DMS 273 (cell line): ENCODE measurements around the gene KIAA2012.
"Not testable (repeated sequence)": the region's sequence is repeated elsewhere in the genome, so short reads cannot be mapped to it uniquely, and the experiment has no call there.

Experiments used
- DNase-seq: peaks from one replicate; lab custom pipeline; 2025; ENCODE audit not compliant: unreplicated experiment; lab: John Stamatoyannopoulos, UW

The KIAA2012 gene

DNA sequence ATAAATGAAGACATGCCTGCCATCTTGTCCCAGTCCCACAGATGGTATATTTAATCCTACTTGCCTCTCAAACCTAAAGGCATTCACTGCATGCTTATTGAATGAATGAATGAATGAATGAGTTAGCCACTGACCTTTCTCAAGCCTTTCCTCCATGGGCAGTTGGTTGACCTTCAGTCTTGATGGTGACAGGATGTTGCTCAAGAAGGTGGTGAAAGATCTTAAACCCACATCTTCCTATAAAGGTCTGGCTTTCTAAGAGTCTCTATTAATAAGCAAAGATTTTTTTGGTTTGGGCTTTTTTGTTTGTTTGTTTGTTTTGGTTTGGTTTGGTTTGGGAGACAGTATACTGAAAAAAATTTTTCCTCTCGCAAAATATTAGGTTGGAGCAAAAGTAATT is 41.7 kb downstream of the KIAA2012 start:
- no peak for DNase-seq

DNA sequence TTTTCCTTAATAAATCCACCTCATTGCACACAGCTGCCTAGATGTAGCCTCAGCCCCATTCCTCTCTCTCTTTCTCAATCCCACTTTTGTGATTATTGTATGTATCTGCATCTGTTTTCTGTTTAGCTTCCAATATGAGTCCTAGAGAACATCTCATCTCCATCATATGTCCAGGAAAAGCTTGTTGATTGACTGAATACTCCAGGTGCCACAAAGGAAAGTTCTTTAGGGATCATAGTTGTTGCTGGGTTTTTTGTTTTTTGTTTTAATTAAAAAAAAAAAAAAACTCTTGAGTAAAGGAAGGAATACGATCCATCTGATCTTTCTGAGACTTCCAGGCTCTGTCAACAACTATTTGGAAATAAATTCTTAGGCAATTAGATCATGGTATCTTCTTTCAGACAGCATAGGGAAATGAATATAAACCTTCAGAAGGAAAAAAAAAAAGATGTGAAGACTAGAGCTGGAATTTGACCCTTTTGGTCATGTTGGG is 42.5 kb downstream of the KIAA2012 start:
- DNase-seq, result peak; percentile 19

DNA sequence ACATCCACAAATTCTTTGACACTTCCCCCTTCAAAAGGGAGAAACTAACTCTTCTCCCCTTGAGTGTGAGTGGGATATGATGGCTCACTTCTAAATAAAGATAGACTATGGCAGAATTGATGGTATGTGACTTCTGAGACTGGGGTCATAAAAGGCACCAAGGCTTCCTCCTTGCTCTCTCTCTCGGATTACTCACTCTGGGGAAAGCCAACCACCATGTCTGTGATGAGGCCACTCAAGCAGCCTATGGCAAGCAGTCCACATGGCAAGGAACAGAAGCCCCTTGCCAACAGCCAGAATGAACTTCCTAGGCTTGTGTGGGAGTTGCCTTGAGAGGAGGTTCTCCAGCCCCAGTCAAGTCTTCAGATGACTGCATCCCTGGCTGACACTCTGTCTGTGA is 43.6 kb downstream of the KIAA2012 start:
- no peak for DNase-seq

DNA sequence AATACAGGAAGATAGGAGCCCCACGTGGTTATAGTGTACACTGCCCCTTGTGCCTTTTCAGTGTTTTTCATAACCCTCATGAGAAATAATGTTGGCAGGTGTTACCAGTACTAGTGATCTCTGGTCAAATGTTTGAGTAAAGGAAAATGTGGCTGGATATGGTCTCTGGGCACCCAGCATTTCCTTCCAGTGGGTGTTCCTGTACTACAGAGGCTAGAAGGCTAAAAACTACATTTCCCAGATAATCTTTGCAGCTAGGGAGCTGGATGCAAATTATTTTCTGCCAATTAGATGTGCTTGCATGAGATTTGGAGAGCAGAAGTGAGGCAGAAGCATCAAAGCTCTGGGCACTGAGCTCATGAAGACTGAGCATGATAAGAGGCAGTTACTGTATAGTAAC is 45.1 kb downstream of the KIAA2012 start:
- DNase-seq, result no peak

DNA sequence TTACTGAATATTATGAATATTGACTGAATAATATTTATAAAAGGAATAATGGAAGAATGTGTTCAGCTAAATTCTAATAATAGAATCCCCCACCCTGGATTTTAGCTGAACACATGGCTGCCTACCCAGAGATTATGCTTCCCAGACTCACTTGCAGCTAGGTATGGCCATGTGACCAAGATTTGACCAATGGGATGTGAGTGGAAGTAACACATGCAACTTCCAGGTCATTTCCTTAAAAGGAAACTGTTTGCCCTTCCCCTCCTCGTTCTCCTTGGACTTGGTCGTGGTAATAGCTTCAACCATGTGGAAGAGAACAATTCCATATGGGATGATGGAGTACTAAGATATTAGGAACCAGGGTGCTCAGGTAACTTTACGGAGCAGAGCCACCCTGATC is 47.8 kb downstream of the KIAA2012 start:
- DNase-seq, result no peak

DNA sequence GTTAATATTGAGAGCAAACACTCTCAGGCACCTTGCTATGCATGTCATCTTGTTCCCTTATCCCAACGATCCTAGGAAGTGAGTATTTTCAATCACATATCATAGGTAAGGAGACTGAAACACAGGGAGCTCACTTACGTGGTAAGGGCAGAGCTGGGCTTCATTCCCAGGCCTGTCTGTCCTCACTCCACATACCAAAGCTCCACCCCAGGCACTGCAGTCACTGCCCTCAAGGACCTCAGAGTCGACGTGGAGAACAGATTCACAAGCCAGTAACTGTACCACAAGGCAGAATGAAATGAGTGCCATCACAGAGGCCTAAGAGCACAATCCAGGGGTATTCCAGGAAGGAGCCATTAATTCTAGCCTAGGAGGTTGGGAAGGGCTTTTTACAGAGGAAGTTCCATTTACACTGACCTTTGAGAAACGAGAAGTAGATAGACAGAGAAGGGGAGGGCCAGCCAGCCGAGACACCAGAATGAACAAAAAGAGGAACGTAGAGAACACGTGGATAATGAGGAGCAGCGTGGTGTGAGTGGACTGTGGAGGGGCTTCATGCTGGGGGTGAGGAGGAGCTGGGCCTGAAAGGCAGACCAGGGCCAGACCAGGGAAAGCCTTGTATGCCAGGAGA is 48.6 kb downstream of the KIAA2012 start:
- no peak for DNase-seq

DNA sequence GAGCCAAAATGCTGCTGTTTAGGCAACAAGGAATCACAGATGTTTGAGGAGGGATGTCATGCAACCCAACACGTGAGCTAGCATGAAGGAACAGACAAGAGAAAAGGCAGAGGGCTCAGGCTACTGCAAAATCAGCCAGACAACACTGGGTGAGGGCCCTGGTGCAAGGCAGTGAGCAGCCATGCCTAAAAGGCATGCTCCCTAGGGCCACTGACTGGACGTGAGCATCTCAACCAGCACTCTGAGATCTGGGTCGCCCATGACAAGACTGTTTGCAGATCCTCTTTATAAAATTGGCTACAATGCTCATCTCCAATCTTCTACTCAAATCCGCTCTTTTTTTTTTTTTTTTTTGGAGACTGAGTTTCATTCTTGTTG is 49.1 kb downstream of the KIAA2012 start:
- DNase-seq, result no peak

DNA sequence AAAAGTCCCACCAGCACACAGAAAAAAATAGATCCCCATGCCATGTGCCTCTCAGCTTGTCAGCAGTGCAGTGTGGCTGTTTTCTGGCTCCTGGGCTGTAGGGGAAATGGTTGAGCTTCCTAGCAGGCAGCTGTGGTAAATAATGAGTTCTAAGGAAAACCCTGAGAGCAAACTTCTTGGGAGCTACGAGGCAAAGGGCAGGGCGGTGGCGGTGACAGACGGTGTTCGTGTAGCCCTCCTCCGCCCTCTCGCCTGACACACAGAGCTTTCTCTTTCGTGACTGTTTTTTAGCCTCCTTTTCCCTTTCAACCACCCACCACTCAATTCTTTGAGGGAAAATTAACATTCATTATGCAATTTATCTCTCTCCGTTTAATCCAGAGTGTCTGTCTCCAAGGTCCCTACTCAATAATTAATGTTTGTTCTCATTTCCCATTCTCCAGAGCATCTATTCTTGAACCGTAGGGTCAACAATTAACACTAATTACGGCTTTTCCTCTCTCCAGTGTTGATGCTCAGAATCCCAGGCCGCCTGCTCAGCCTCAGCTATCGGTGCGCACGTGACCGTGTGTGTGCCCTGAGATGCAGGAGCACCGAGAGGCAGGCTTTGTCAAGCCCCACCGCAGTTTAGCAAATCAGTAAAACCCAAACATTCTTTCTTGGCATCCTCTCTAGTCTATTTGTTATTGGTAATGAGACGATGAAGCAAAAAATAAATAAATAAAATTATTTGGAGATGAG is 50.1 kb downstream of the KIAA2012 start:
- DNase-seq, result no peak

DNA sequence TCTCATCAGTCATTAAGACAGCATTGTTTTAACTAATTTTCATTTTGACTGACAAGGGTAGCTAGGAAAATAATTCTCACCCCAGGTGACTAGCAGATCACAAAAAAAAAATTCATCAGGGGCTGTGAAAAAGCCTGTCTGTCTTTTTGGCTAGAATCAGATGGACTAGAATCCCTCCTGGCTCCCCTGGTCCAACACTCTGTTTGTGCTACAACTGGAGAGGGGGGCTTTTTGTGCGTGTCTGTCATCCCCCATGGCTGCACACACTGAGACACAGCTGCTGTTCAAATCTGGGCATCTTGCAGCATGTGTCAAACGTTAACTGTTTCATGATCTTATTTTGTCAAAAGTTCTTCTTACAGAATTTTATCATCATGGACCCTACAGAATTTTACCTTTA is 51.2 kb downstream of the KIAA2012 start:
- no peak for DNase-seq

DNA sequence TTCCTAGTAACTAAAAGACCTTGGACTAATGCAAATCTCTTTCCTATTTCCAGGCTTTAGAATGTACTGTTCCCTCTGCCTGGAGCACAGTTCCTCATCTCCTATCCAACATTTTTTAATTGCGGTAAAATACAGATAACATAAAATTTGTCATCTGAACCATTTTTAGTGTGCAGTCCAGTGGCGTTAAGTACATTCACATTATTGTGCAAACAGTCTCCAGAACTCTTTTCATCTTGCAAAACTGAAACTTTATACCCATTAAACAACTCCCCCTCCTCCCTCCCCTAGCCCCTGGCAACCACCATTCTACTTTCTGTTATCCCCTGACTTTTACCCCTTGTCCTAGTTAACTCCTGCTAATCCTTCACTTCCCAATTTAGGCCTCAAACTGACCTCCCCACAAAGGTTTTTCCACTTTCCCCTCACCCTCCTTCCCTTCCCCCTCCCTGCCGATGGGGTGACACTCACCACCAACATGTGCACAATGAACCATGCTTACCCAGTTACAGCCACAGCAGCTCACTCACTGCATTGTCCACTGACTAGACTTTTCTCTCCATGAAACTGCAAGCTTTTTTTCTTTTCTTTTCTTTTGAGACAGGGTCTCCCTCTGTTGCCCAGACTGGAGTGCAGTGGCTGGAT is 54.8 kb downstream of the KIAA2012 start:
- DNase-seq, result no peak

DNA sequence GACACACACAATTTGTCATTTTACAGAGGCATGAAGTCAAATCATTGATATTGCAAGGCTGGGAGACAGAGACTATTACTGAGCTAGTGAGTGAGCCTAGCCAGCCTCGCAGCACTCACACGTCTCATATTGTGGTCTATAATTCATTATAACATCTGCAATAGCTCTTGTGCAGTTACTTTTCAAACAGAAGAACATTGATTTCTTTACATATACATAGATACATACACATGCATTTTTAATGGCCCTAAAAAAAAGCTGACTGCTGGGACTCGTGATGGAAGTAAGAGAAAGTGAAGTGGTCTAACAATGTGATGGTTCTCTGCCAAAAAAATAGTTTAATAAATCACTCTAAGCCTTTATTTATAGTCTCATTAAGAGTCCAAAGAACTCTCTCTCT is 56.8 kb downstream of the KIAA2012 start:
- DNase-seq, result no peak

DNA sequence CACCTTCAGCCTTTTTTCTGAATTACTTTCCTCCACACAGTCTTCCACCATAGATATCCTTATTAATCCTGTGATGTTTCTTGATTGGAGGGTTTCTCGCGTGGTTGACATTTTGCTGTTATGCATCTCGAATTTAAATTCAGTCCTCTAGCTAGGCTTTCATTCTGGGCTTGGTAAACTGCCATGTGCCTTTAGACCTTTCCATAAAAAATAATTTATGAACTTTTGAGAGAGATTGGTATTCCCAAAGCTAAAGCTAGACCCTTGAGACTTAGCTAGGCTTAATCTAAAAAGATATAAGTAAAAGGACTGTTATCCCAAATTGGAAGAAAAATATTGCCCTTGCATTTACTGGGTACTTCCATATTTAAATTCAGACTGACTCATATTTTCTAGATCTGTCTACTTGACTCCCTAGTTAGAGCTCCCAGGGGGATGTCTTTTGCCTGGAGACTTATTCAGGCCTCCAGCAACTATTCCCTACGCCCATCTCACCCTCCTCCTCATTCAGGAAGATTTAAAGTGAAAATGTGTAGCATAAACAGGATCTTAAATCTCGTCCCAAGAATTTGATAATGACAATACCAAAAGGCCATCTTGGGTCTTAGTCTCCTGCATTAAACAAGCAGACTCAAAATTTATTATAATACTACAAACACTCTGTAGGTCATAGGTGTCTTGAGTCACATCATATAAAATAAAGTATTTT is 60.3 kb downstream of the KIAA2012 start:
- DNase-seq, result no peak

DNA sequence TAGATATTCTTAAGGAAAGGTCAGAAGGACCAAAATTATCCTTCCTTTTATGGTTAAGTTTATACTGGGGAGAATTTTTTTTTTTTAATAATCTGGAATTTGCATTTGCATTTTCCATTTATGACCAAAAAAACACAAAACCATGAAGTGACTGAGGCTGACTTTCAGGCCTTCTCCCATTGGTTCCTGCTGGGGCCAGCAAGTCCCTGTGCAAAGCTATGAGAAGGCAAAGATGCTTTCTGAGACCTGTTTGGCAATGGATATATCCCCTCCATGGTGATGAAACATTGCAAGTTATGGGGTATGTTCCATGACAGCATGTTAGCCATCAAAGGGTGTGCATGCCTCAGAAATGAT is 60.8 kb downstream of the KIAA2012 start:
- DNase-seq, result no peak

DNA sequence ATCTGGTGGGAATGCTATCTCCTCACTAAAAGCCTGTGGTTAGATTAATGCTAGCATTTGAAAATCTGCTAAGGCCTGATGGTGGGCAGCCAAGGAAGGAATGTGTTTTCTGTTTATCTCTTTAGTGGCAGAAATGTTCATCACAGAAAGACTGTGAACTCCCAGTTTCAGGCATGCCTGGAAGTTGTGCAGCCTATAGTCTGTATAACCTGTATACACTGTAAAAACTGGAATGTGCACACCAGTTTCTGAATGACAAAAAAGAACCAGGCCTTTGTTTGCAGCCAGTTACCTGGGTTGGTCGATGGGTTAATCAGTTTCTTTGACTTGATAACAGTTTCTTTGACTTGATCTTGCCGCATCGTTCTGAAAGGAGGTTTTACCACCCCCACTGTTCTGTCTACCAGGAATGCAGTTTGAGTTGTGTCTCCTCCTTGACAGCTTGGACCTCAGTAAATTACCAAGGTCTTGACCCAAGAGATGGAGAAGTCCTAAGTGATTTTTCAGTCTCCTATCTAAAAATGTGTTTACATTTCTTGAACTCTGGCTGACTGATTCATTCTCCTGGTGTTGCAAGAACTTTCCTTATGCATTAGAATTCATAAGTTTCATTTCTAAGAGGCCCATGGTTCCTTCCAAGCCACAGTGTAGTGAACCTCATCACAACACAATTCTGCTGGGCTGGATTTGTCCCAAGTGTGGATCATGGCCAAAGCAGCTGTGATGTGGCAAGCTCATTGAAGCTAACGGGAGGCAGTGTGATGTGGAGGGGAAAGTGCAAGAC is 62.2 kb downstream of the KIAA2012 start:
- peak; percentile 37 for DNase-seq

DNA sequence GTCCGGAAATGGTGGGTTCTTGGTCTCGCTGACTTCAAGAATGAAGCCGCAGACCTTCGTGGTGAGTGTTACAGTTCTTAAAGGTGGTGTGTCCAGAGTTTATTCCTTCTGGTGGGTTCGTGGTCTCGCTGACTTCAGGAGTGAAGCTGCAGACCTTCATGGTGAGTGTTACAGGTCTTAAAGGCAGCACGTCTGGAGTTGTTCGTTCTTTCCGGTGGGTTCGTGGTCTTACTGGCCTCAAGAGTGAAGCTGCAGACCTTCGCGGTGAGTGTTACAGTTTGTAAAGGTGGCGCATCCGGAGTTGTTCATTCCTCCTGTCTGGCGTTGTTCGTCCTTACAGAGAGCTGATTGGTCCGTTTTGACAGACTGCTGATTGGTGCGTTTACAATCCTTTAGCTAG is 63.0 kb downstream of the KIAA2012 start:
- DNase-seq, result not testable (repeated sequence)

DNA sequence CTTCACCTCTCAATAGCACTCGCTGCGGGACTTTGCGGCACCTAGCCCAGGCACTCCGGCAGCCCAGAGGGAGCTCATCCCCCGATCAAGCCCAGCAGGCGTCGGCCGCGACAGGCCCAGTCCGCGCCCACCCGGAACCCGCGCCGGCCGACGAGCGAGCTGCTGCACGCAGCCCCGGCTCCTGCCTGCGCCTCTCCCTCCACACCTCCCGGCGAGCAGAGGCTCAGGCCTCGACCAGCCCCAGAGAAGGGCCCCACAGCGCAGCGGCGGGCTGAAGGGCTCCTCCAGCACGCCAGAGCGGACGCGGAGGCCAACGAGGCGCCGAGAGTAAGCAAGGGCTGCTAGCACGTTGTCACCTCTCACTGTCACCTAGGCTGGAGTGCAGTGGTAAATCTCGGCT is 63.5 kb downstream of the KIAA2012 start:
- DNase-seq, result no peak

DNA sequence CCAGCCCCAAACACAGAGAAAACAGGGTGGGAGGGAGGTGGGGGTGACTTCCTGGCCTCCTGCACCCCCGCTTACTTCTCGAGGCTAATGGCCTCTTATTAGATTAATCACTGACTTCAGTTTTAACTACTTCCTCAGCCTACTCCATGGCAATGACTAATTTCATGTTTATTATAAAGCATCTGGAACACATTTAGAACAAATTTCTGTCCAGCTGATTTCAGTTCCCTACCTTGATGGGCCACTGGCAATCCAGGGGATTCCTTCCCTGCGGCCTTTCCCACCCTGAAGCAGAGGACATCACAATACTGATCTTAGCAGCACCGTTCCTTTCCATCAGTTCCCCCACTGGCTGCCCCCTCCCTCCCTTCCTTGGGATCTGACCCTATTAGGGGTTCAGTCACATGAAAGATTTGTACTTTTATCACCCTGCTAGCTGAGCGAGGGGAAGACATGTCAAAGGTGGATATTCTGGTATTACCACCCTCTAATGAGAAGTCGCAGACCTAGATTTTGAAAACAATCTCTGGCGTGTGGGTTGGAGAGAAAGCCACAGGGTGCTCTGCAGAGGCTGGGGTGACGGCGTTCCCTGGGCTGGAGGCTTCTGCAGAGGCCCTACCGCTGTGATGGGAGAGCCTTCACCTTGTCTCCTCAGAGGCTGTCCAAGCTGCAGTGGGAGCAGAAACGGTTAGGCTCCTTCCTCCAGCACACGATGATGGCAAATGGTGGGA is 67.6 kb downstream of the KIAA2012 start:
- DNase-seq, result no peak

DNA sequence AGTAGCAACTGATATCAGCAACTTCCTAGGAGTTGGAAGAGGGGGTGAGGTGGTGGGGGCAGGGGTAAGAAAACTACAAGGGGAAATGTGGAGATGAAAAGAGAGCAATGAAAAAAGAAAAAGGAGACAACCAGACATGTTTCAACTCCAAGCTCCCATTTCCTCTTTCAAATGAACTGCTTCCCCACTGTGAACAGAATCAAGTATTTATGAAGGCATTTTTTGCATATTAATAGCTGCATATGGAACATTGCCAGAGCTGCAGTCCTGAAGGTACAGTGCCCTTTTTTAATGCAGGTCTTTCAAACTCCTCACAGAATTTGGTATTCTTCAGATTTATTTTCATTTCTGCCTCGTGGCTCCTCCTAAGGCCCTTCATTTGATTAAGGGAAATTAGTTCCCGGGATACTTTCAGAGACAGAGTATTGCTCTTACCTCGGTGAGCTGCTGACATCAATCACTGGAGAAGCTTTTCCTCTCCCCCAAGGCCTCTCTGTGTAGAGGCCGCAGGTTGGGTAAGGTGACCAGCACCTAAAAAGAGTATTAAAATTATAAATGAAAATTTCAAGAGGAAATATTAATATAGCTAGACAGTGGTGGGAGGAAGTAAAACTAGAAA is 68.4 kb downstream of the KIAA2012 start:
- no peak for DNase-seq

DNA sequence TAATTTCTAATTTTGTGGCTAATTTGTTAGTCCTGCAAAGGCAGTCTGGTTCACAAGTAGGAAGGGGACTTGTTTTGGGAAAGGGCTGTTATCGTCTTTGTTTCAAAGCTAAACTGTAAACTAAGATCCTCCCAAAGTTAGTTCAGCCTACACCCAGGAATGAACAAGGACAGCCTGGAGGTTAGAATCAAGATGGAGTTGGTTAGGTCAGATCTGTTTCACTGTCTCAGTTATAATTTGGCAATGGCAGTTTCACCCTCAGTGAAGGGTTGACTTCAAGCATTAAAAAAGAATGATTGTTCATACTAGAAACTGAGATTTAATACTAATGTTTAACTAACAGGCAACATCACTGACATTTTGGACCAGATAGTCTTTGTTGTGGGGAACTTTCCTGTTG is 69.5 kb downstream of the KIAA2012 start:
- no peak for DNase-seq

DNA sequence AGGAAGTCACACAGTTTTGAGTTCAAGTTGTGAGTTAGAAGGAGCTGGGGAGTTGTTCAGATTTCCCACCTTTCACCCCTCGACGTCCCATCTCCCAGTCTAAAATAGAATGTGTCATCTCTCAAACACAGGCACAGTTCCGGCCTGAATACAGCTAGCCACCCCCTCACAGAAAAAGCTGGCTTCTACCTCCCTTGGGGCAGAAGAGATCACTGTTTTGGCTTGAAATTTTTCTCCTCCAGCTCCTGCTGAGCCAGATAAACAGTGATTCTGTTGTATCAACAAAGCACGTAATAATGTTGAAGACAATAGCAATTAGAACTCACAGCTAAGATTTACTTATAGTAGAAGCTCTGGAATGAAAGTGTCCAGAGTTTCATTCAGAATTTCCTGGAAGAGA is 74.7 kb downstream of the KIAA2012 start:
- DNase-seq, result no peak
